ENCODE results near the gene AP4E1. TPM values are rescaled to one million over a fixed set of nuclear protein-coding genes. Genes with fewer than 3 reads are reported as not detected.
A peak's percentile ranks its signal among the peaks of the same experiment; 100 is the strongest.
"Not testable (repeated sequence)": the region's sequence is repeated elsewhere in the genome, so short reads cannot be mapped to it uniquely, and the experiment has no call there.

The AP4E1 gene
- total RNA-seq, 1 donor from 2014 or later = 17.9 TPM

DNA sequence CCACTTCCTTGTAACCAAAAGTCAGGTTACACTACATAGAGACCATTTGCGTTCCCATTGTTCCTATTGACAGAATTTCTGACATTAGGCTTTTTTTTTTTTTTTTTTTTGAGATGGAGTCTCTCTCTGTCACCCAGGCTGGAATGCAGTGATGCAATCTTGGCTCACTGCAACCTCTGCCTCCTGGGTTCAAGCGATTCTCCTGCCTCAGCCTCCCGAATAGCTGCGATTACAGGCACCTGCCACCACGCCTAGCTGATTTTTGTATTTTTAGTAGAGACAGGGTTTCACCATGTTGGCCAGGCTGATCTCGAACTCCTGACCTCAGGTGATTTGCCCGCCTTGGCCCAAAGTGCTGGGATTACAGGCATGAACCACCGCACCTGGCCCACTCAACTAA lies 7.1 kb upstream of the AP4E1 start:
- H3K36me3 Mint-ChIP-seq (ENCODE audit: low read depth); H3K27ac Mint-ChIP-seq; H3K4me3 Mint-ChIP-seq (ENCODE audit: low read depth); intact Hi-C loops (cut with micrococcal nuclease); H3K27me3 Mint-ChIP-seq (ENCODE audit: low read depth); DNase-seq (ENCODE audit: low spot score); H3K9me3 Mint-ChIP-seq: not testable (repeated sequence)
- peaks cover 22% of the 10 kb centered on the region for H3K4me1 Mint-ChIP-seq (ENCODE audit: low read depth)

DNA sequence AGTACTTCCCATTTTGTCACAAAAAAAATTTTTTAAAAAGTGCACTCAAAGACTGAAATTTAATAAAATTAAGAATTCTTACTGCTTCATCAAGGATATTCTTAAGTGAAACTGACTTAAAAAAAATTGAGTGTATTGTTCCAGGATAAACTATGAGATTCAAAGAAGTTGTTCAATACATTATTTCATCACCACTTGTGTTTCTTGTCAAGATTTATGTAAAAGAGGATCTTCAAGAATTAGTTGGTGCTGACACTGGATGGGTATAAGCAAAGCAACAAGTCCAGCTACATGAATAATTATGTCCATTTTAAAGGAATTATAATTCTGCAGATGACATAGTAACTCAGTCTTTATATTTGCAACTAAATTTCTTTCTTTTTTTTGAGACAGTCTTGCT lies 4.3 kb upstream of the AP4E1 start:
- Mint-ChIP-seq H3K36me3 (ENCODE audit: low read depth) (peaks cover 12% of the 10 kb centered on the region), H3K9me3 (no peaks in the 10 kb centered on the region), H3K4me3 (ENCODE audit: low read depth) (no peak overlapping the region), H3K4me1 (ENCODE audit: low read depth) (peaks cover 21% of the 10 kb centered on the region), H3K27me3 (ENCODE audit: low read depth) (no peaks in the 10 kb centered on the region), H3K27ac (no peak overlapping the region)
- intact Hi-C loops (cut with micrococcal nuclease) = no loop called here
- no peak for DNase-seq (ENCODE audit: low spot score)

GRCh38 chr15:50905055-50905454 lies 3.4 kb upstream of the AP4E1 start:
- Mint-ChIP-seq H3K27me3 (ENCODE audit: low read depth) (no peaks in the 10 kb centered on the region), H3K36me3 (ENCODE audit: low read depth) (peaks cover 12% of the 10 kb centered on the region), H3K9me3 (no peaks in the 10 kb centered on the region), H3K4me1 (ENCODE audit: low read depth) (peaks cover 23% of the 10 kb centered on the region), H3K27ac (no peak overlapping the region), H3K4me3 (ENCODE audit: low read depth) (no peak overlapping the region)
- no peak for DNase-seq (ENCODE audit: low spot score)
- intact Hi-C loops (cut with micrococcal nuclease) = loop anchor here (5.0 kb wide), 3 partner anchors 278 to 768 kb away; no protein-coding TSS in a partner anchor

GRCh38 chr15:50906954-50907600 lies 1.4 kb upstream of the AP4E1 start:
- Mint-ChIP-seq H3K4me3 (ENCODE audit: low read depth) (peak overlapping the region; percentile 97), H3K27me3 (ENCODE audit: low read depth) (no peaks in the 10 kb centered on the region), H3K27ac (peak overlapping the region; percentile 99), H3K36me3 (ENCODE audit: low read depth) (peaks cover 21% of the 10 kb centered on the region), H3K4me1 (ENCODE audit: low read depth) (peaks cover 18% of the 10 kb centered on the region), H3K9me3 (no peaks in the 10 kb centered on the region)
- DNase-seq (ENCODE audit: low spot score) = peak; percentile 80
- intact Hi-C loops (cut with micrococcal nuclease) = loop anchor here (1.0 to 5.0 kb wide), 11 partner anchors 22 to 770 kb away; partner anchors contain the start of genes SPPL2A and TRPM7

DNA sequence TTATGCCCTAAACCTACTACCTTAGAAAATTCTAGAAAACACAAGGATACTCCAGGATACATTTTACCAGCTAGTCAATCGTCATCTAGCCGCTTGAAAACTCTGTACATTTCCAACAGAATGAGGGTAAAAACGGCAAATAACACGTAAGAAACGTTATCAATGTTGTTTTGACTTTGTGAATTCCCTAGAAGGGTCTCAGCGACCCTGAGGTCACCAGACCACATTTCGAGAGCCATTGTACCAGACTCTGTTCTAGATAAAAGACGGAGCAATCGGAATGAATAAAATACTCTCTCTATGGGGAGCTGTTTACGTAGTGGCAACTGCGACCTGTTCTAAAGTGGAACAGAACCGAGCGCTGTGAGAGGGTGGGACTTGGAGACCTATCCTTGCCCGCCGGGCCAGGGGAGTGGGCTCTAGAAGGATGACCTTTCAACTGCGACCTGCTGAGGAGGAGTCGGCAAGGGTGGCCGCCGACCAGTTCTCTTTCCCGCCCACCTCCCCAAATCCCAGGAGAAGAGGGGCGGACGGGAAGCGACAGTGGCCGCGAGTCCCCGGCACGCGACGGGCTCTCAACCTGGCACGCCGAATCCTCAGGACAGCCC lies 778 bp upstream of the AP4E1 start:
- peaks cover 22% of the 10 kb centered on the region for H3K36me3 Mint-ChIP-seq (ENCODE audit: low read depth)
- H3K9me3 Mint-ChIP-seq = no peaks in the 10 kb centered on the region
- H3K27ac Mint-ChIP-seq = peak overlapping the region; percentile 99
- no peaks in the 10 kb centered on the region for H3K27me3 Mint-ChIP-seq (ENCODE audit: low read depth)
- H3K4me3 Mint-ChIP-seq (ENCODE audit: low read depth) = peak overlapping the region; percentile 97
- H3K4me1 Mint-ChIP-seq (ENCODE audit: low read depth) = peaks cover 14% of the 10 kb centered on the region
- intact Hi-C loops (cut with micrococcal nuclease) = loop anchor here (1.0 to 5.0 kb wide), 12 partner anchors 22 to 770 kb away; partner anchors contain the start of genes SPPL2A and TRPM7
- DNase-seq (ENCODE audit: low spot score) = peak; percentile 33

DNA sequence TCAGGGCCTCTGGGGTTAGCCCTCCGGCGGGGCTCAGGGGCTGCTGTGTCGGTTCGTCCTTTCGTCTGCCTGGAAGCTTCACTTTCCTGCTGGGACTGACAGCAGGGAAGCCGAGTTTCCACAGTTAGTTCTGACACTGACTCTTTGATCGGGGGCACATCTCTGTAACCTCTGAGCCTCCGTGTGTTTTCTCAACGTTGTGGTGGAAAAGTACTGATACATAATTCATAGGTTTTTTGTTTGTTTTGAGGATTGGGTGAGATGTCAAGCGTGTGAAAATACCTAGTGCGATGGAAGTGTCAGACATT lies 481 bp downstream of the AP4E1 start:
- Mint-ChIP-seq H3K36me3 (ENCODE audit: low read depth) (peaks cover 29% of the 10 kb centered on the region), H3K4me3 (ENCODE audit: low read depth) (peak overlapping the region; percentile 97), H3K27ac (peak overlapping the region; percentile 84), H3K9me3 (no peaks in the 10 kb centered on the region), H3K4me1 (ENCODE audit: low read depth) (peaks cover 14% of the 10 kb centered on the region), H3K27me3 (ENCODE audit: low read depth) (no peaks in the 10 kb centered on the region)
- intact Hi-C loops (cut with micrococcal nuclease) = loop anchor here (5.0 kb wide), 3 partner anchors 282 to 772 kb away; no protein-coding TSS in a partner anchor
- DNase-seq (ENCODE audit: low spot score) = no peak

DNA sequence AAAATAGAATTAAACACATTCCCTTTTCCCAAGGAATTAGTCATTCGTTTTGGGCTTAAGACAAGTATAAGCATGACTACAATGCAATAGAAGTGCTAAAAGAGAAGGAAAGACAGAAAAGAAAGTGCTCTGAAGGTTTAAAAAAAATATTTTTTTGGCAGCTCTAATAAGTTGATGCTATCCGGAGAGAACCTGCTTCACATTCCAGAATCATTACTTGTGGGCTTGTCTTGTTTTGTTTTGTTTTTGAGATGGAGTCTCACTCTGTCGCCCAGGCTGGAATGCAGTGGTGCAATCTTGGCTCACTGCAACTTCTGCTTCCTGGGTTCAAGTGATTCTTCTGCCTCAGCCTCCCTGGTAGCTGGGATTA lies 1.9 kb downstream of the AP4E1 start:
- H3K27me3 Mint-ChIP-seq (ENCODE audit: low read depth); intact Hi-C loops (cut with micrococcal nuclease); DNase-seq (ENCODE audit: low spot score); H3K9me3 Mint-ChIP-seq: not testable (repeated sequence)
- Mint-ChIP-seq H3K36me3 (ENCODE audit: low read depth) (peaks cover 28% of the 10 kb centered on the region), H3K4me1 (ENCODE audit: low read depth) (peaks cover 16% of the 10 kb centered on the region), H3K4me3 (ENCODE audit: low read depth) (peak overlapping the region; percentile 97), H3K27ac (peak overlapping the region; percentile 49)

- H3K4me3 Mint-ChIP-seq (ENCODE audit: low read depth) = no peak overlapping the region
- H3K27me3 Mint-ChIP-seq (ENCODE audit: low read depth) = no peaks in the 10 kb centered on the region
- DNase-seq (ENCODE audit: low spot score) = no peak
- peaks cover 16% of the 10 kb centered on the region for H3K4me1 Mint-ChIP-seq (ENCODE audit: low read depth)
- no peak overlapping the region for H3K27ac Mint-ChIP-seq
- intact Hi-C loops (cut with micrococcal nuclease) = no loop called here
- H3K36me3 Mint-ChIP-seq (ENCODE audit: low read depth) = peaks cover 28% of the 10 kb centered on the region
- no peaks in the 10 kb centered on the region for H3K9me3 Mint-ChIP-seq
Measured at GRCh38 chr15:50911001-50911400, 2.5 kb downstream of the AP4E1 start.

DNA sequence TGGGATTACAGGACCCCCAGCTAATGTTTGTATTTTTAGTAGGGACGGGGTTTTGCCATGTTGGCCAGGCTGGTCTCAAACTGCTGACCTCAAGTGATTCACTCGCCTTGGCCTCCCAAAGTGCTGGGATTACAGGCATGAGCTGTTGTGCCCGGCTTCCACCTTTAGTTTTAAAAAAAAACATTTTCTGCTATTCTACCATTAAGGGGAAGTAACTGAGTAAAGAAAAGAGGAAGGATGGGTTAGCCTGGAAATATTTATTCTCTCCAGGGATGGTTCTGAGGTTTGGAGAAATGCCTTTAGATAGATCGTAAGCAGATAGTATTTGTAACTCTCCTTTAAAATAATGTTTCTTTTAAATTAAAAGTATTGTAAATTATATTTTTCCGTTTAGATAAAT lies 3.1 kb downstream of the AP4E1 start:
- no peaks in the 10 kb centered on the region for H3K9me3 Mint-ChIP-seq
- H3K4me3 Mint-ChIP-seq (ENCODE audit: low read depth) = no peak overlapping the region
- intact Hi-C loops (cut with micrococcal nuclease) = no loop called here
- H3K4me1 Mint-ChIP-seq (ENCODE audit: low read depth) = peaks cover 18% of the 10 kb centered on the region
- no peak for DNase-seq (ENCODE audit: low spot score)
- no peaks in the 10 kb centered on the region for H3K27me3 Mint-ChIP-seq (ENCODE audit: low read depth)
- no peak overlapping the region for H3K27ac Mint-ChIP-seq
- peaks cover 32% of the 10 kb centered on the region for H3K36me3 Mint-ChIP-seq (ENCODE audit: low read depth)

DNA sequence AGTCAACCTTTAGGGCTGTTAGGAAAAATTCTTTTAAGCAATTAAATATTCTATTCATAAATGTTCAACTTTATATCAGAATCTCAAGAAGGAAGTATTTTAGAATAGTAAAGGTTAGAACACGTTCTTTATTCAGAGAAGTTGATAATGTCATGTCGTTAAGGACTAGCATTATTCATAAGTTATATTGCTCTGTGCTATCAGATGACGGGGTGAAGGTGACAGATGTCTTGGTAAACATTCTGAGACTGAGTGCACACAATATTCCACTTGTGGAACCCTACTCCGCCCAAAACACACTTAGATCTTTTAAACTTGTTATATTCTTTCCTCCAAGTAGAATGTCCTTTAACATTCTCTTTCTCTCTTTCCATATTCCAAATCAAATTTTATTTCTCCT lies 7.9 kb downstream of the AP4E1 start:
- Mint-ChIP-seq H3K4me1 (ENCODE audit: low read depth) (peaks cover 9% of the 10 kb centered on the region), H3K36me3 (ENCODE audit: low read depth) (peaks cover 45% of the 10 kb centered on the region)
- intact Hi-C loops (cut with micrococcal nuclease) = no loop called here

GRCh38 chr15:50919359-50919758 lies 10.9 kb downstream of the AP4E1 start:
- H3K27ac Mint-ChIP-seq; DNase-seq (ENCODE audit: low spot score); H3K27me3 Mint-ChIP-seq (ENCODE audit: low read depth); H3K4me1 Mint-ChIP-seq (ENCODE audit: low read depth); intact Hi-C loops (cut with micrococcal nuclease); H3K4me3 Mint-ChIP-seq (ENCODE audit: low read depth); H3K9me3 Mint-ChIP-seq: not testable (repeated sequence)
- H3K36me3 Mint-ChIP-seq (ENCODE audit: low read depth) = peaks cover 48% of the 10 kb centered on the region

More for the DNA sequence above, 7.9 kb downstream of the AP4E1 start:
- Mint-ChIP-seq H3K27ac (no peak overlapping the region), H3K27me3 (ENCODE audit: low read depth) (no peaks in the 10 kb centered on the region), H3K9me3 (no peaks in the 10 kb centered on the region), H3K4me3 (ENCODE audit: low read depth) (no peak overlapping the region)
- no peak for DNase-seq (ENCODE audit: low spot score)

- Mint-ChIP-seq H3K4me3 (ENCODE audit: low read depth) (no peak overlapping the region), H3K9me3 (no peaks in the 10 kb centered on the region), H3K36me3 (ENCODE audit: low read depth) (peaks cover 59% of the 10 kb centered on the region), H3K4me1 (ENCODE audit: low read depth) (peaks cover 3% of the 10 kb centered on the region), H3K27me3 (ENCODE audit: low read depth) (no peaks in the 10 kb centered on the region), H3K27ac (no peak overlapping the region)
- no peak for DNase-seq (ENCODE audit: low spot score)
- intact Hi-C loops (cut with micrococcal nuclease) = no loop called here
Measured at GRCh38 chr15:50925281-50925680, 16.8 kb downstream of the AP4E1 start.

GRCh38 chr15:50929062-50929461 lies 20.6 kb downstream of the AP4E1 start:
- DNase-seq (ENCODE audit: low spot score) = no peak
- intact Hi-C loops (cut with micrococcal nuclease) = no loop called here
- H3K4me1 Mint-ChIP-seq (ENCODE audit: low read depth) = no peaks in the 10 kb centered on the region
- H3K36me3 Mint-ChIP-seq (ENCODE audit: low read depth) = peaks cover 49% of the 10 kb centered on the region
- no peak overlapping the region for H3K4me3 Mint-ChIP-seq (ENCODE audit: low read depth)
- no peak overlapping the region for H3K27ac Mint-ChIP-seq
- H3K27me3 Mint-ChIP-seq (ENCODE audit: low read depth) = no peaks in the 10 kb centered on the region
- H3K9me3 Mint-ChIP-seq = no peaks in the 10 kb centered on the region
